Naive thymus-derived CD8-positive, alpha-beta T cell (primary cell): ENCODE data around the gene TBC1D5. TPM values are rescaled to one million over a fixed set of nuclear protein-coding genes. Genes with fewer than 3 reads are reported as not detected.

Experiments used
- ATAC-seq, 2 donors: fragments of 150-1000 bp; cut with Tn5 transposase in 1 of 2; sonication (Bioruptor Pico), chemical (Tn5 transposase) in 1 of 2; 1 replicate in 1 of 2; 2 replicates in 1 of 2; pipeline ENCODE4 v1.10.0; 2021; ENCODE audit warnings: mild to moderate bottlenecking in 2 of 2, moderate library complexity in 2 of 2
- POLR2A ChIA-PET: fragments of 350-600 bp; sonication (Branson Sonifier 250); formaldehyde crosslinking; loops from one replicate; lab custom pipeline; 2021; ENCODE audit warnings: antibody characterized with exemption; lab: Charles Lee
- DNase-seq, 10 donors: peaks; one replicate each; pipeline versions ENCODE4 v3.0.0 to v3.0.0-alpha.2; 2020 to 2022
- H3K27ac Mint-ChIP-seq, 10 donors: one replicate each; pipeline ENCODE4 v1.8.0; 2020 to 2022; ENCODE audit warnings: mild to moderate bottlenecking in 10 of 10, mixed read lengths in 10 of 10, moderate library complexity in 4 of 10, inconsistent platforms in 1 of 10
- H3K27me3 Mint-ChIP-seq, 5 donors: one replicate each; pipeline ENCODE4 v1.8.0; 2021 to 2022; ENCODE audit warnings: mixed read lengths in 5 of 5
- H3K36me3 Mint-ChIP-seq, 3 donors: one replicate each; pipeline ENCODE4 v1.8.0; 2020 to 2022; ENCODE audit warnings: mixed read lengths in 3 of 3, mild to moderate bottlenecking in 2 of 3, inconsistent platforms in 1 of 3
- H3K4me1 Mint-ChIP-seq, 4 donors: one replicate each; pipeline ENCODE4 v1.8.0; 2021 to 2022; ENCODE audit warnings: mixed read lengths in 4 of 4
- H3K4me3 Mint-ChIP-seq, 10 donors: one replicate each; pipeline ENCODE4 v1.8.0; 2020 to 2022; ENCODE audit warnings: mild to moderate bottlenecking in 10 of 10, mixed read lengths in 10 of 10, moderate library complexity in 6 of 10, inconsistent platforms in 1 of 10
- H3K9me3 Mint-ChIP-seq, 9 donors: one replicate each; pipeline ENCODE4 v1.8.0; 2020 to 2022; ENCODE audit warnings: mixed read lengths in 9 of 9, mild to moderate bottlenecking in 3 of 9, inconsistent platforms in 1 of 9, moderate library complexity in 1 of 9
- polyA plus RNA-seq, 3 donors: library from polyadenylated mRNA; unstranded; fragments of 300-500 nt; fragmentation: Illumina TruSeq; gene quantifications; one replicate each; pipeline ENCODE4 v1.2.3, GENCODE V29; 2021
- total RNA-seq, 8 experiments: library from RNA in 2 of 8; stranded (reverse) in 2 of 8; gene quantifications; one replicate each; pipeline ENCODE4 v1.2.3 and lab custom pipeline; 2021 to 2026

Gene TBC1D5
- total and polyA plus RNA-seq, 5 experiments from 2014 or later: 21.8 to 34.7 (median 27.2) TPM

DNA sequence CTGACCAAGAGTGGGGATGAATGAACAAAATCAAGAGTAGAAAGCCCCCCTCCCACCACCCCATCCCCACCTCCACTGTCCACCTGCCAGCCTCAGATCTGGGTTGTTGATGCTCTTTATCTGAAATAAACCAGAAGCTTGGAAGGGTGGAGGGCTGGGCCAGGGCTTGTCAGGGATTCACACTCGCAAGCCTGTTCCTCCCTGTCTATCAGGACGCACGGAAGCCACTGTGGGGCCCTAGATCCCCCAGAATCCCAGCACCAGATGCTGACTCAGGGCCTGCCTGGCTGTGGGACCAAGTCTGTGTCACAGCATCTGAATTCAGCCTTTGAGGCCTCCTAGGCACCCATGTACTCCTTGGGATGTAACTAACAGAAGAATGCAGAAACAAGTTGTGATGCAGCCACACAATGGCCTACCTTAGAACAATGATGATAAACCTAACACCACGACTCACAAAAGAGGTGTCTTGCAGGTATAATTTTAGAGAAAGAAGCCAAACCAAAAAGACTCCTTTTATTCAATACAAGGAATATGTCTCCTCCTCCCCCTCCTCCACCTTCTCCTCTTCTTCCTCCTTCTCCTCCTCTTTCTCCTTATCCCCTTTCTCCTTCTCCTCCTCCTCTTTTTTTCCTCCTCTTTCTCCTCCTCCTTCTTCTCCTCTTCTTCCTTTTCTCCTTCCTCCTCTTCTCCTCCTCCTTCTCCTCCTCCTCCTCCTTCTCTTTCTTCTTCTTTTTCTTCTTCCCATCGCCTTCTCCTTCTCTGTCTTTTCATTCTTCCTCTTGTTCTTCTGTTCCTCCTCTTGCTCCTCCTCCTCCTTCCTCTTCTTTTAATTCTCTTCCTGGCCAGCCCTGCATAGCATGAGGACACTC lies 623.0 kb downstream of the TBC1D5 start:
- POLR2A ChIA-PET: no interaction called here
- no peaks in the 10 kb centered on the region for H3K36me3 Mint-ChIP-seq
- no peaks in the 10 kb centered on the region for H3K4me1 Mint-ChIP-seq
- DNase-seq: no peak
- H3K27me3 Mint-ChIP-seq: no peaks in the 10 kb centered on the region
- peak overlapping the region in 2 of 10 donors; percentile 40 to 54 for H3K27ac Mint-ChIP-seq
- ATAC-seq: no peak
- no peak overlapping the region for H3K4me3 Mint-ChIP-seq
- peaks cover 0 to 10% (median 0%) of the 10 kb centered on the region in 9 donors for H3K9me3 Mint-ChIP-seq

DNA sequence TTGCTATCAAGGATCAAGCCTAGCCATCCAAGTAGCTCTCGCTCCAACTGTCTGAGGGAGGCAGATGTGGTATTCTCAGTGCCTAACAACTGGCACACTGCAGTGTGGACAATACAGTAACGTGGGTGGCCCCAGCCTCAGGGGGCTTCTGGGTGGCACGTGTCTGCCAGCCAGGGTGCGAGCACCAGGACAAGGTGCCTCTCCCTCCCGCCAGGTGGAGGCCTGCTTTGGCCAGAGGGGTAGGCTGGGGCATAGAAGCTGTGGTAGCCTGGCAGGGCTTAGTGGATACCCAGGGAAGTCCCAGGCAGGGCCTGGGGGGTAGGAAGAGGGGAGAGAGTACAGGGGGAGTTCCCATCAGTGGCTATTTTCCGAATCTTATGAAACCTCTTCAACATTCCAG lies 623.7 kb downstream of the TBC1D5 start:
- no peaks in the 10 kb centered on the region for H3K4me1 Mint-ChIP-seq
- H3K36me3 Mint-ChIP-seq: no peaks in the 10 kb centered on the region
- H3K27ac Mint-ChIP-seq: peak overlapping the region in 1 of 10 donors; percentile 54
- H3K9me3 Mint-ChIP-seq: peaks cover 0 to 10% (median 0%) of the 10 kb centered on the region in 9 donors
- no peak for DNase-seq
- no peaks in the 10 kb centered on the region for H3K27me3 Mint-ChIP-seq
- H3K4me3 Mint-ChIP-seq: no peak overlapping the region
- ATAC-seq: no peak
- POLR2A ChIA-PET: no interaction called here

DNA sequence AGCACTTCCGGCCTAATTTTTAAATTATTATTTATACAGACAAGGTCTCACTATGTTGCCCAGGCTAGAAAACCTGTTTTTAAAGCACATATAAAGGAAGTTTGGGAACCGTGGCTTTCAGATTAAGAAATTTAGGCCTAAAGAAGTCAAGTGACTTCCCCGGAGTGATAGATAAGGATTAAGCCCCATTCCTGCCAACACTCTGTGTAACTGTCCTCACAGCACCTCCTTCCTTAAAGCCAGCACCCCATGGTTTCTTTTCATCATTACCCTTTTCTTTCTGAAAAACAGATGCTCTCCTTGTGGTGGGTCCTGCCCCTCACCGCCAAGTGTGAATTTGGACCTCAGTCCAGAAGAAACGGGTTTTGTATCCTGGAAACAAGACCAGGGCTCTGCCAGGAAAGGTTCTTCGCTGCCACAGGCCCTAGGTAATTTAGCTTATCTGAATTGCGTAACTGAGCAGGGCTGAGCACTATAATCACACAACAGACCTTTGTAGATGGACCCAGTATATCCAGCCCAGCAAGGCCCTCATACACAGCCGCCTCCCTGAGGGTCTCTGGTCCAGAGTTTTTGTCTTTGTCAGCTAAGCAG lies 626.3 kb downstream of the TBC1D5 start:
- no peaks in the 10 kb centered on the region for H3K4me1 Mint-ChIP-seq
- no peak overlapping the region for H3K4me3 Mint-ChIP-seq
- H3K9me3 Mint-ChIP-seq: no peaks in the 10 kb centered on the region
- no peaks in the 10 kb centered on the region for H3K36me3 Mint-ChIP-seq
- ATAC-seq: no peak
- no peaks in the 10 kb centered on the region for H3K27me3 Mint-ChIP-seq
- POLR2A ChIA-PET: no interaction called here
- H3K27ac Mint-ChIP-seq: no peak overlapping the region
- no peak for DNase-seq

- H3K27me3 Mint-ChIP-seq: no peaks in the 10 kb centered on the region
- no peak for ATAC-seq
- peaks cover 0 to 4% (median 1%) of the 10 kb centered on the region in 4 donors for H3K4me1 Mint-ChIP-seq
- no peak overlapping the region for H3K4me3 Mint-ChIP-seq
- POLR2A ChIA-PET: interaction anchor here (0.8 kb wide), 1 partner anchor 8 kb away, joined by 3 read pairs; no protein-coding TSS in a partner anchor
- no peaks in the 10 kb centered on the region for H3K9me3 Mint-ChIP-seq
- no peak for DNase-seq
- no peak overlapping the region for H3K27ac Mint-ChIP-seq
- H3K36me3 Mint-ChIP-seq: no peaks in the 10 kb centered on the region
Measured at GRCh38 chr3:17115186-17115585, 627.2 kb downstream of the TBC1D5 start.

- Mint-ChIP-seq H3K36me3 (no peaks in the 10 kb centered on the region), H3K4me3 (no peak overlapping the region), H3K9me3 (peaks cover 0 to 6% (median under 1%) of the 10 kb centered on the region in 9 donors), H3K27ac (no peak overlapping the region), H3K4me1 (peaks cover 0 to 4% (median 1%) of the 10 kb centered on the region in 4 donors), H3K27me3 (no peaks in the 10 kb centered on the region)
- ATAC-seq (no peak), DNase-seq (no peak)
- POLR2A ChIA-PET: no interaction called here
Measured at GRCh38 chr3:17111586-17111985, 630.8 kb downstream of the TBC1D5 start.

DNA sequence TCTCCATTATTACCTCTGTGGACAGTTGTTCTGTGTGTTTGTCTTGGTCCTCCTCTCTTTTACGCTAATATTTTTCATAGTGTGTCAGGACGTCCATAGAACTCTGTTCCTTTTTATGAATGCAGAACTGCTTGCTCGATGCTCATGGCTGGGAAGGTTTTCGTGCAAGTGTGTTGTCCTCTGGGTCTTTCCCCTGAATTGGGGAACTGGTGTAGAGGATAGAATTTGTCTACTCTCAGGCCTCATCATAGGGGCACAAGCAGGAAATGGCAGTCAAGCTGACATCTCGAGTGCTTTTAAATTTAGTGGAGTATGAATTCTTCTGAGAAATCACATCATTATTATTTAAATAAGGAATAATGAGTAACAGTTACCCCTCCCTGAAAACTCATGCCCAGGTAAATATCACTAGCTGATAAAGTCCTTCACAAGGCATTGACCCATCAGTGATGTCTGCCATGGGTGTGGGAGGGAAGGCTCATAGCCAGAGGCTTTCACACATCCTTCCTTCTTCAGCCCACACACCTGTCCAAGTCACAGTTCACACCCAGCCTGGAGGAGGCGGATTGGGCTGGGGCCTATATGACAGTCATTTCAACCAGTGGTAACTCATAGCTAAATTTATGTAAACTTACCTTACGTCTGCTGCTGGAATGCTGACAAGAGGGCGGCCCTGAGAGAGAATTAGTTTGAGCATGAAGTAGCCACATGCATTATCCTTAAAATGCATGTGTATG lies 631.6 kb downstream of the TBC1D5 start:
- POLR2A ChIA-PET: no interaction called here
- peaks cover 0 to 11% (median 4%) of the 10 kb centered on the region in 9 donors for H3K9me3 Mint-ChIP-seq
- H3K27ac Mint-ChIP-seq: no peak overlapping the region
- no peaks in the 10 kb centered on the region for H3K36me3 Mint-ChIP-seq
- ATAC-seq (no peak), DNase-seq (no peak)
- no peaks in the 10 kb centered on the region for H3K27me3 Mint-ChIP-seq
- H3K4me3 Mint-ChIP-seq: no peak overlapping the region
- H3K4me1 Mint-ChIP-seq: peaks cover 0 to 4% (median 1%) of the 10 kb centered on the region in 4 donors
